Dendritic cell treated with granulocyte-macrophage colony-stimulating factor and Interleukin-4, amounts not matched to agents 40 ng/mL and 50 ng/mL, for 4 days (primary cell): ENCODE measurements around the gene C5orf63.
"Not testable (repeated sequence)": the region's sequence is repeated elsewhere in the genome, so short reads cannot be mapped to it uniquely, and the experiment has no call there.

Experiments used
- H3K27ac Mint-ChIP-seq: one replicate; pipeline ENCODE4 v1.8.0; 2022; ENCODE audit warnings: mild to moderate bottlenecking, mixed read lengths
- H3K27me3 Mint-ChIP-seq: one replicate; pipeline ENCODE4 v1.8.0; 2022; ENCODE audit warnings: mild to moderate bottlenecking, mixed read lengths
- H3K36me3 Mint-ChIP-seq: one replicate; pipeline ENCODE4 v1.8.0; 2022; ENCODE audit warnings: low read depth, mixed read lengths
- H3K4me1 Mint-ChIP-seq: one replicate; pipeline ENCODE4 v1.8.0; 2022; ENCODE audit warnings: low read depth, mixed read lengths
- H3K4me3 Mint-ChIP-seq: one replicate; pipeline ENCODE4 v1.8.0; 2022; ENCODE audit warnings: mild to moderate bottlenecking, moderate library complexity, mixed read lengths
- H3K9me3 Mint-ChIP-seq: one replicate; pipeline ENCODE4 v1.8.0; 2022; ENCODE audit warnings: mixed read lengths
- intact Hi-C: fragments of 100-400 bp; cut with micrococcal nuclease; formaldehyde crosslinking; loops from one replicate; pipeline ENCODE4 v1.15.0; 2022

C5orf63 gene

DNA sequence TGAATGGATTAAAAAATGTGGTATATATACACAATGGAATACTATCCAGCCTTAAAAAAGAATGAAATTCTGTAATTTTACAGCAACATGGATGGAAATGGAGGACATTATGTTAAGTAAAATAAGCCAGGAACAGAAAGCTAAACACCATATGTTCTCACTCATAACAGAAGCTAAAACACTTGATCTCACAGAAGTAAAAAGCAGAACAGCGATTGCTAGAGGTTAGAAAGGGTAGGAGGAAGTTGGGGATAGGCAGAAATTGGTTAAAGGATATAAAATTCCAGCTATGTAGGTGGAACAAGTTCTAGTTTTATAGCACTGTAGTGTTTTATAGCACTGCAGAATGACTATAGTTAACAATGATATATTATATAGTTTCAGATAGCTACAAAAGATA, 58.7 kb downstream of the C5orf63 start:
- no peaks in the 10 kb centered on the region for H3K36me3 Mint-ChIP-seq
- no peaks in the 10 kb centered on the region for H3K27me3 Mint-ChIP-seq
- H3K4me3 Mint-ChIP-seq = no peak overlapping the region
- no peak overlapping the region for H3K27ac Mint-ChIP-seq
- H3K9me3 Mint-ChIP-seq = no peaks in the 10 kb centered on the region
- H3K4me1 Mint-ChIP-seq = peaks cover 15% of the 10 kb centered on the region
- intact Hi-C loops = no loop called here

DNA sequence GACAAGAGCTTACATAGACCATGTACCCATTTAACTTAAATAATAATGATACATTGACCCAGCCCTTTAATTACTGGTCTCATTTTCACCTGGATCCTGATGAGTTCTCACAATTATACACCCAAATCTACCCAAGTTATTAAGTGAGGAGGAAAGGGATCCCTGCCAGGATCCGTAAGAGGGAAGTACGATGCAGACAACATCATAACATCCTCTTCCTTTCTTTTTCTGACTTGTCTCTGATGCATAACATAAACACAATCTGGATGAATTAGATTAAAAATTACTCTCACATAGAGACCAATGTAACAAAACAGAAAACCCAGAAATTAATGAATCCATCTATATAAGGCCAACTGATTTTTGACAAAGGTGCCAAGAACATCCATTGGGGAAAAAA, 59.9 kb downstream of the C5orf63 start:
- H3K9me3 Mint-ChIP-seq = no peaks in the 10 kb centered on the region
- H3K4me1 Mint-ChIP-seq = peaks cover 15% of the 10 kb centered on the region
- H3K36me3 Mint-ChIP-seq = no peaks in the 10 kb centered on the region
- H3K4me3 Mint-ChIP-seq = no peak overlapping the region
- H3K27ac Mint-ChIP-seq = no peak overlapping the region
- H3K27me3 Mint-ChIP-seq = no peaks in the 10 kb centered on the region
- intact Hi-C loops = no loop called here

DNA sequence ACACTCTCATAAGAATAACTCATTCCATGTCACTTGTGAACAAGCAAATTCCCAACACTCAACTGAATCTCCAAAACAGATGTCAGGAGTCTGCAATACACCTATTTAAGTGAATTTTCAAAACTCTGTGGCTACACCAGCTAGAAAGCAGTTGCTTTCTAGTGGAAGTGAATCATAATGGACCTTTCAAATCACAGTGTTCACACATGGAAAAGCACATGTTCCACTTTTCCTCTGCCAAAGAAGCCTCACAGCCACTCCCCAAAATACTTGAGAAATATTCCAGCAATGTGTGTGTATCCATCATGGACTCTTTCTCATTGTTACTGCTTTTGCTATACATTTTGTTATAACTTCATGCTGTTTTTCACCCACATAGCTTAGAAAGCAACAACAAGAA, 60.4 kb downstream of the C5orf63 start:
- no peak overlapping the region for H3K4me3 Mint-ChIP-seq
- no peaks in the 10 kb centered on the region for H3K36me3 Mint-ChIP-seq
- intact Hi-C loops = no loop called here
- H3K27ac Mint-ChIP-seq = no peak overlapping the region
- no peaks in the 10 kb centered on the region for H3K9me3 Mint-ChIP-seq
- H3K4me1 Mint-ChIP-seq = peaks cover 15% of the 10 kb centered on the region
- no peaks in the 10 kb centered on the region for H3K27me3 Mint-ChIP-seq

DNA sequence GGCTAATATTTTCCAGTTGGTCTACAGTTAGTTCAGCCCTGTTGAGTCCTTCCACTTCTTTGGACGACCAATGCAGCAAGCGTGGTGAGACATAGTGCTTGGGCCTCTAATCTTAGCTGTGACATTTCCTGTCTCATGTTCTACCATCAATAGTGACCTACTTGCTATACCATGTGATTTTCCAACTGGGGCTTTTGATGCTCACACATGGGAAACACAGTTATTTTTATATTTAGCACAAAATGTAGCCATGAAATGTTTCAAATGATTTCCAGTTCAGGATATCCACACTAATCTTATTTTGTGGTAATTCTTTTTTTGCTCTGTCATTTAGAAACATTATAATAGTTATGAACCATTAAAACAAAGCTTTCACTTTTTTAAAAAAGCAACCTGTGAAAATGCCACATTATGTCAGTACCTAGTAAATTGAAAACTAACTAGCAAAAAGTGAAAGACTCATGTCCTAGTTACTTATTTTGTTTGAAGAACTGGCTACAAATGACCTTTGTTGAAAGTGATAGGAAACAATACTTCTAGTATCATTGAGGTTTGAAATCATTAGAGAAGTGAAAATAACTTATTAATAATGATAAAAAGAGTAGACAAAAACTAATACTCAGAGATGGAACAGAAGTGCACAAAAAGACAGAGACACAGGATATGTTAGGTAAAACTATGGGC, 61.2 kb downstream of the C5orf63 start:
- intact Hi-C loops = no loop called here
- Mint-ChIP-seq H3K36me3 (no peaks in the 10 kb centered on the region), H3K27ac (no peak overlapping the region), H3K9me3 (no peaks in the 10 kb centered on the region), H3K27me3 (no peaks in the 10 kb centered on the region), H3K4me1 (peaks cover 15% of the 10 kb centered on the region), H3K4me3 (no peak overlapping the region)

DNA sequence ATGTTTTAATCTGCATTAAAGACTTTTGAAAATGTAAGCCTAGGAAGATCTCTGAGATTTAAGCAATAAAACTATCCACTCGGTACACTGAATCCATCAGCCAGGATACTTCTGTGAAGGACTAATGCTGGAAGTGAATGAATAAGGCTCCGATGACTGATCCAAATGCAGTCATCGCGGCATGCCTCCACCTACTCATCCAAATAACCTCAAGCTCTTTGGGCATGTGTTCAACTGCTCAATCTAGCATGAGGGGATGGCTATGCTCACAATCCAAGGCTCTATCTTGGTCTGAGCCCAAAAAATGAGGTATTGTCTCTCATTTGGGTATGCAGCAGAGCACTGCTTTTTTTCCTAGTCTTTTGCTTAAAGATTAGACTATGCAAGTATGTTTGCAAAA, 62.1 kb downstream of the C5orf63 start:
- intact Hi-C loops = no loop called here
- Mint-ChIP-seq H3K27ac (no peak overlapping the region), H3K27me3 (no peaks in the 10 kb centered on the region), H3K36me3 (no peaks in the 10 kb centered on the region), H3K4me3 (no peak overlapping the region), H3K9me3 (no peaks in the 10 kb centered on the region), H3K4me1 (peaks cover 15% of the 10 kb centered on the region)

DNA sequence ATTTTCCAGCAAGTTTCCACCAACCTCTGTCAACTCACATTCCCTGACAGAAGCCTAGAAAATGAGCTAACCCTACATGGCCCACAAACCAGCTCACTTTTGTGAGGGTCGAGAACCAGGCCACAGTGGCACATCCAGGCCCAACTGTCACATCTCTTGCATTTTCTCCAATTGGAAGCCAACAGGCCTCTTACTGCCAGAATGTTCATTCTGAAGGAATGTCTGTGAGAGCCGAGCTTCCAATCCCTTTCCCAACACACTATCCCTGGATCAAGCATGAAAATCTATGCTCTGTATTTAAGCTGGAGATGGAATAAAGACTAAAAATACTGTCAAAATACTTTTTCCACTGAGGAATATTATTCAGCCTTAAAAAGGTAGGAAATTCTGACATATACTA, 62.9 kb downstream of the C5orf63 start:
- Mint-ChIP-seq H3K4me3 (no peak overlapping the region), H3K27me3 (no peaks in the 10 kb centered on the region), H3K36me3 (no peaks in the 10 kb centered on the region), H3K9me3 (no peaks in the 10 kb centered on the region), H3K27ac (no peak overlapping the region), H3K4me1 (peaks cover 14% of the 10 kb centered on the region)
- intact Hi-C loops = no loop called here

DNA sequence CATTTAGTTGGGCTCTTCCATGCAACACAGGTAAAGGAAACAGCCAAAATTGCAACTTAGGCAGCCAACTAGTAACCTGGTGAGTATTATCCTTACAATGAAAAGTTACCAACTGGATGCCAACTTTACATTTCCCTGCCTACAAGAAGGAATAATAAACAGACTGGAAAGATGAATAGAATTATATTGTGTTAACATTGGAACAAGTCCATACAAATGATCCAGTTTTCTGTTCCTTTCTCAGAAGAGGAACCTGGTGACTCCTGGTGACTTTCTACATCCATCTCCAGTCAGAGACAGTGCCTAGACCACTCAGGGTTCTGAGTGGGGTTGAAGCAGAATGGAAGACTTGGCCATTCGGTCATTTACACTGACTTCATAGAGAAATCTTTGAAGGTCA, 63.5 kb downstream of the C5orf63 start:
- intact Hi-C loops = no loop called here
- H3K9me3 Mint-ChIP-seq = no peaks in the 10 kb centered on the region
- H3K27ac Mint-ChIP-seq = no peak overlapping the region
- no peak overlapping the region for H3K4me3 Mint-ChIP-seq
- no peaks in the 10 kb centered on the region for H3K27me3 Mint-ChIP-seq
- no peaks in the 10 kb centered on the region for H3K36me3 Mint-ChIP-seq
- H3K4me1 Mint-ChIP-seq = peaks cover 9% of the 10 kb centered on the region

DNA sequence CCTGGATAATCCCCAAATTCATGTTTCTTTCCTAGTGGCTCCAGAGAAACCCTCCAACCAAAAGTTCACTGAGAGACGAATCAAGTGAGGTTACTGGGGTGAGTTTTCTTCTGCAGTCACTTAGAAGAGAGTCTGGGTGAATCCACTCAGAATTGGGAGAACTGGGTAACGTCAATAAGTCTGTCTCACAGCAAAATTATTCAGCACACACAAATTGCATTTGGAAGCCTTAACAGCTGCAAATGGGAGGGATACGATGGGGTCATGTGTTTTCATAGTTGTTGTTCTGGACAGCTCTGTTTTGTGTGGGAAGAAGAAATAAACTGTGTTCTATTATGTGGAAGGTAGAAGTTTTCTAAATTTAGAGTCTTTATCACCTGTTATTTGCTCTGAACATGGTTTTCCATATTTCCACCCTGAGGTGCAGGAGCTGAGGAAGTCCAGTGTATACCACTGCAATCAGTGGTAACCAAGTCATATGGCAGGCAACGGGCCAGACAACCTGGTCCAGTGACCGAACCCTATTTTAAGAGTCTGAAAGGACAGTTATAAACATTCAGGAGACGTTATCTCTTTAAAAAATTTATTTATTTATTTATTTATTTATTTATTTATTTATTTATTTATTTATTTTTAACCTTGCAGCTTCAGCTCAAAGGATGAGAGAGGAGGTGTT, 64.9 kb downstream of the C5orf63 start:
- Mint-ChIP-seq H3K9me3 (no peaks in the 10 kb centered on the region), H3K27ac (no peak overlapping the region), H3K27me3 (no peaks in the 10 kb centered on the region), H3K36me3 (no peaks in the 10 kb centered on the region), H3K4me1 (peaks cover 5% of the 10 kb centered on the region), H3K4me3 (no peak overlapping the region)
- intact Hi-C loops = no loop called here

DNA sequence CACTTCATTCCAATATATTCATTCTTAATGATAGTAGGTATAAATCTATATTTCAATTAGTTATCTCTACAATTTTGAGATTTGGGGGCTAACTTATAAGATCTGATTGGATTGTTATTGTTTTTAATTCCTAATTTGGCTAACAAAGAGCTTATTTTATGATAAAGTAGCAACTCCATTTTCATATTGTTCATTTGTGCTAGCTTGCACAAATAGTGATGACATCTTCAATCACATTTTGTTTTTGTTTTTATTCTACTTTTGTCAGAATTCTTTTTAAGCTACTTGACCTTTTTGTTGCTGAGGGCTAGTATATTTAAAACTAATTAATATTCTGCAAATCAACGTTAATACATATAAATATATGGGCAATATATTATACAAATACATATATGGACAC, 65.8 kb downstream of the C5orf63 start:
- Mint-ChIP-seq H3K4me1 (no peaks in the 10 kb centered on the region), H3K27me3 (no peaks in the 10 kb centered on the region)

DNA sequence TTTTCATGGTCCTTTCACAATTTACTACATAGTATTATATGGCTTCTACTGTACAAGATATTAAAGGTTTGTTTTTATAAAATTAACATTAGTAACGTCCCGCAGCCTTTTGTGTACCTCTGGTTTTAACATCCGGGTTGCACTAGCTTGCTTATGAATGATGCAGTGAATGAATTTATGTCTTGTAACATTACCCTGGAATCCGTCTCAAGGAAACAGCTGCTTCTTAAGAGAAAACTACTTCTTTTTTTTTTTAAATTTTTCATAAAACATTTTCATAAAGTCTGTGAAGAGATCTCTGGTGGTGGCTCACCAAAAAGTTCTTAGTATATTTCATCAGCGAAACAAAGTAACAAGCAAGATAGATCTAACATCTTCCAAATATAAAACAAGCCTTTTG, 66.6 kb downstream of the C5orf63 start:
- Mint-ChIP-seq H3K9me3 (no peaks in the 10 kb centered on the region), H3K27me3 (no peaks in the 10 kb centered on the region), H3K27ac (no peak overlapping the region), H3K4me1 (no peaks in the 10 kb centered on the region), H3K36me3 (no peaks in the 10 kb centered on the region), H3K4me3 (no peak overlapping the region)
- intact Hi-C loops = no loop called here

More for the DNA sequence above, 65.8 kb downstream of the C5orf63 start:
- no peaks in the 10 kb centered on the region for H3K36me3 Mint-ChIP-seq
- H3K4me3 Mint-ChIP-seq = no peak overlapping the region
- no peaks in the 10 kb centered on the region for H3K9me3 Mint-ChIP-seq
- intact Hi-C loops = no loop called here
- H3K27ac Mint-ChIP-seq = no peak overlapping the region

DNA sequence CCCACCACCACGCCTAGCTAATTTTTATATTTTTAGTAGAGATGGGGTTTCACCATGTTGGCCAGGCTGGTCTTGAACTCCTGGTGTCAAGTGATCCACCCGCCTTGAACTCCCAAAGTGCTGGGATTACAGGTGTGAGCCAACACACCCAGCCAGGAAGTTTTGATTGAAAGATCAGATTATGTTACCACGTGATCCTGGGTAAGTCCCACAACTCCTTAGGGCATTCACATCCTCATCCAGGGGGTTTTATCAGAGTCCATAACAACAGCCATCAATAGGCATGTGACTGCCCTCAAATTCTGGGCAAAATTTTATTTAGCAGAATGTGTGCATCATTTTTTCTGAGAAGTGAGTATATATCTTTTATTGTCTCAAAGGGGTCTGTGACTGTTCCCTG, 68.0 kb downstream of the C5orf63 start:
- H3K9me3 Mint-ChIP-seq = not testable (repeated sequence)

DNA sequence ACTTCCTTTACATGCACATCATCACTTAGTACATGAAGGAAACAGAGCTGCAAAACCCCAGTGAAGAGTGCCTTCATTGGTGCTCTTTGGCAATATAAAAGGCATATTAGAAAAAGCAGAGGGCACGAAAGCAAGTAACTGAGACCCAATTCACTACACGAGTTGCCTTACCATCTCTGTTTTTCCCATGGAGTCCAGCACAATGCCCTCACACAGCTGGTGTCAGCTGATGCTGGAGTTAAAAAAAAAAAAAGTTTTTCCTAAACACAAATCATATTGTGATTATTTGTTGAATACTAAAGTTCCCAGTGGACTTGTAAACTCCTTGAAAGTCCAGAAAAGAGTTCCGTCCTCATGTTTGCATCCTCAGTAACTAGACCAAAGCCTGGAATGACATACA, 68.6 kb downstream of the C5orf63 start:
- H3K4me1 Mint-ChIP-seq = no peaks in the 10 kb centered on the region
- H3K4me3 Mint-ChIP-seq = no peak overlapping the region
- no peaks in the 10 kb centered on the region for H3K36me3 Mint-ChIP-seq
- intact Hi-C loops = no loop called here
- H3K9me3 Mint-ChIP-seq = no peaks in the 10 kb centered on the region
- H3K27ac Mint-ChIP-seq = no peak overlapping the region
- H3K27me3 Mint-ChIP-seq = no peaks in the 10 kb centered on the region

More for the DNA sequence above, 68.0 kb downstream of the C5orf63 start:
- H3K27ac Mint-ChIP-seq, H3K36me3 Mint-ChIP-seq, intact Hi-C loops, H3K4me1 Mint-ChIP-seq, H3K27me3 Mint-ChIP-seq, H3K4me3 Mint-ChIP-seq: not testable (repeated sequence)

DNA sequence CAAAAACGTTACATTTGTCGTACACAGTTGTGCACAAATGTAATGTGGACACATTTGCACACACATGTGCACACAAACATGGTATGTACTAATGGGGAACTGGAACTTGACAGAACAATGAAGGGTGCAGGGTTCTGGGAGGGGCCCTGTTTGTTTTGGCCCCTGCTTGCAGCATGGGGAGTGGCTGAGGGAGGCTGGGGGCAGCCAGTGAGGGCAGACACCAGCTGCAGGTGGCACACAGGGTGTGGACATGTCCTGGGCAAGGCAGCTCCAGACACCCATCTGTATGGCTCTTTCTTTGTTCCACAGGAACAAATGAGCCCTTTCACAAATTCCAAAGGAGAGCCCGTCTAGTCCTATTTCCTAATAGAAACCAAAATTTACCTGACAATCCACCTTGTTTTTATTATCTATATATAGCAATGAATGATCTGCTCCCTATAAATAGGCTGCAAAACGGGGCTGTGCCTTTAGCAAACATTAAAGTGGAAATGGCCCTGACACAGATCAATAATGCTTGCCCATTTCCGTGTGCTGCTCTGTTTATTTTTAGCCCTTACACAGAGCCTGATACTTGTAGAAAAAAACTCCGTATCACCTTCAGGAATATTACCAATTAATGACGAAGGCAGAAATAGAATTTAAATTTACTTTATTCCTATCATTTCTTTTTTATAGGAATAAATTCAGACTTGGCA, 69.4 kb downstream of the C5orf63 start:
- H3K9me3 Mint-ChIP-seq = no peaks in the 10 kb centered on the region
- H3K27ac Mint-ChIP-seq = no peak overlapping the region
- no peaks in the 10 kb centered on the region for H3K4me1 Mint-ChIP-seq
- no peaks in the 10 kb centered on the region for H3K27me3 Mint-ChIP-seq
- intact Hi-C loops = no loop called here
- H3K36me3 Mint-ChIP-seq = no peaks in the 10 kb centered on the region
- no peak overlapping the region for H3K4me3 Mint-ChIP-seq

DNA sequence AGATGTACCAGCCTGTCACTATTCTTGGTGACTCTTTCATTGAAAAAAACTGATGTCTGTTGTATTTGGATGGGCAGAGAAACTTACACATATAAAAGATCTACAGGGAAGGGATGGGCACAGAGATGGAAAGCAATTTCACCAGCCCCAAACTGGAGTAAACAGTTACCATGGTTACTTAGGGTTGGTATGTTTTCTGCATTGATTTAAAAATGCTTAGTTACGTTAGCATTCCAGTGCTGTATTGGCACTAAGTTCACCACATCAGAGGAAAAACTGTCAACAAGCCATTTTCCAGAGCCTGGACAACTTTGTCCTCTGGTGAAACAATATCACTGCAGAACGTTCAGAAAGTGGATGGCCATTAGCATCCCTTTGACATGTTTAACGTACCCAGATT, 70.9 kb downstream of the C5orf63 start:
- Mint-ChIP-seq H3K27ac (no peak overlapping the region), H3K27me3 (no peaks in the 10 kb centered on the region), H3K9me3 (no peaks in the 10 kb centered on the region), H3K4me3 (no peak overlapping the region), H3K36me3 (no peaks in the 10 kb centered on the region), H3K4me1 (no peaks in the 10 kb centered on the region)
- intact Hi-C loops = no loop called here
